ENCODE data around the gene ZNF503. TPM values are rescaled to one million over a fixed set of nuclear protein-coding genes. Genes with fewer than 3 reads are reported as not detected.

ZNF503 gene
- total RNA-seq, 4 donors from 2014 or later: 9.9 to 15.9 (median 12.0) TPM

- Histone ChIP-seq H3K27me3 (no peaks in the 10 kb centered on the region), H3K27ac (no peak overlapping the region), H3K9me3 (peaks cover 0 to 34% (median 5%) of the 10 kb centered on the region in 4 donors), H3K4me3 (no peak overlapping the region), H3K36me3 (peaks cover 0 to 36% (median 0%) of the 10 kb centered on the region in 3 donors), H3K4me1 (peaks cover 0 to 20% (median 5%) of the 10 kb centered on the region in 4 donors)
- 48 to 54% methylated on average over 2 of the region's 2 CpGs for WGBS, 2 donors
- DNase-seq (ENCODE audit: low spot score in 2 of 2): no peak
- no peak for TF ChIP-seq POLR2A (IDR thresholded peaks at IDR 0.05)
- TF ChIP-seq CTCF (IDR thresholded peaks at IDR 0.05): no peak
- TF ChIP-seq EP300 (IDR thresholded peaks at IDR 0.05): no peak
Observed at GRCh38 chr10:75448166-75448565, 46.6 kb upstream of the ZNF503 start.

GRCh38 chr10:75446508-75446907, 44.9 kb upstream of the ZNF503 start:
- peaks cover 0 to 47% (median 0%) of the 10 kb centered on the region in 3 donors for H3K36me3 ChIP-seq
- no peak for TF ChIP-seq POLR2A (IDR thresholded peaks at IDR 0.05)
- no peak for TF ChIP-seq CTCF (IDR thresholded peaks at IDR 0.05)
- no peak for TF ChIP-seq EP300 (IDR thresholded peaks at IDR 0.05)
- no peaks in the 10 kb centered on the region for H3K27me3 ChIP-seq
- WGBS, 2 donors: 94 to 100% methylated on average over 1 of the region's 1 CpG
- peaks cover 0 to 44% (median 7%) of the 10 kb centered on the region in 4 donors for H3K9me3 ChIP-seq
- H3K4me1 ChIP-seq: peaks cover 0 to 20% (median 5%) of the 10 kb centered on the region in 4 donors
- no peak overlapping the region for H3K4me3 ChIP-seq
- no peak for DNase-seq (ENCODE audit: low spot score in 2 of 2)
- H3K27ac ChIP-seq: no peak overlapping the region

- WGBS, 2 donors: 84 to 90% methylated on average over 3 of the region's 3 CpGs
- no peak overlapping the region for H3K4me3 ChIP-seq
- H3K27ac ChIP-seq: no peak overlapping the region
- peaks cover 0 to 55% (median 0%) of the 10 kb centered on the region in 3 donors for H3K36me3 ChIP-seq
- H3K4me1 ChIP-seq: peaks cover 0 to 13% (median 3%) of the 10 kb centered on the region in 4 donors
- H3K9me3 ChIP-seq: peaks cover 0 to 44% (median 7%) of the 10 kb centered on the region in 4 donors
- TF ChIP-seq CTCF (IDR thresholded peaks at IDR 0.05): no peak
- TF ChIP-seq EP300 (IDR thresholded peaks at IDR 0.05): no peak
- TF ChIP-seq POLR2A (IDR thresholded peaks at IDR 0.05): no peak
- H3K27me3 ChIP-seq: no peaks in the 10 kb centered on the region
- DNase-seq (ENCODE audit: low spot score in 2 of 2): no peak
Observed at GRCh38 chr10:75444781-75445386, 43.3 kb upstream of the ZNF503 start.

- no peak for TF ChIP-seq POLR2A (IDR thresholded peaks at IDR 0.05)
- TF ChIP-seq EP300 (IDR thresholded peaks at IDR 0.05): no peak
- no peak for TF ChIP-seq CTCF (IDR thresholded peaks at IDR 0.05)
- Histone ChIP-seq H3K27me3 (no peaks in the 10 kb centered on the region), H3K9me3 (peaks cover 0 to 44% (median 7%) of the 10 kb centered on the region in 4 donors), H3K4me1 (peaks cover 0 to 4% (median 0%) of the 10 kb centered on the region in 4 donors), H3K4me3 (no peak overlapping the region), H3K36me3 (peaks cover 0 to 69% (median 0%) of the 10 kb centered on the region in 3 donors), H3K27ac (no peak overlapping the region)
- 94 to 97% methylated on average over 2 of the region's 2 CpGs for whole genome bisulfite sequencing, 2 donors
- no peak for DNase-seq (ENCODE audit: low spot score in 2 of 2)
Observed at GRCh38 chr10:75443362-75443761, 41.8 kb upstream of the ZNF503 start.

- H3K4me1 ChIP-seq: no peaks in the 10 kb centered on the region
- H3K36me3 ChIP-seq: peaks cover 0 to 60% (median 0%) of the 10 kb centered on the region in 3 donors
- H3K9me3 ChIP-seq: peaks cover 0 to 43% (median 7%) of the 10 kb centered on the region in 4 donors
- TF ChIP-seq EP300 (IDR thresholded peaks at IDR 0.05) (no peak), POLR2A (IDR thresholded peaks at IDR 0.05) (no peak), CTCF (IDR thresholded peaks at IDR 0.05) (no peak)
- DNase-seq (ENCODE audit: low spot score in 2 of 2): no peak
- no peaks in the 10 kb centered on the region for H3K27me3 ChIP-seq
- no peak overlapping the region for H3K4me3 ChIP-seq
- H3K27ac ChIP-seq: no peak overlapping the region
Observed at GRCh38 chr10:75441682-75442081, 40.1 kb upstream of the ZNF503 start.
